ENCODE data around the gene SHKBP1. TPM values are rescaled to one million over a fixed set of nuclear protein-coding genes. Genes with fewer than 3 reads are reported as not detected.

The SHKBP1 gene
- total RNA-seq, 1 experiment from 2014 or later: 92.9 TPM

GRCh38 chr19:40571005-40571318 is 5.7 kb upstream of the SHKBP1 start:
- Histone ChIP-seq H2BK15ac (ENCODE audit: low read depth, low read length) (no peak overlapping the region), H2BK12ac (ENCODE audit: insufficient read length, low read depth, low read length) (no peak overlapping the region), H4K91ac (ENCODE audit: insufficient read length, low read depth, low read length) (no peak overlapping the region), H3K14ac (ENCODE audit: insufficient read depth, low read length) (no peak overlapping the region), H3K56ac (ENCODE audit: insufficient read length, low read depth, low read length) (no peak overlapping the region), H4K20me1 (ENCODE audit: control insufficient read depth, insufficient read depth, insufficient read length) (no peaks in the 10 kb centered on the region), H2AFZ (ENCODE audit: low read length) (no peak overlapping the region), H3K79me1 (ENCODE audit: insufficient read depth, low read depth, low read length, poor library complexity, severe bottlenecking) (no peaks in the 10 kb centered on the region), H3K23ac (ENCODE audit: insufficient read length, low read depth, low read length) (no peak overlapping the region), H3K27me3 (ENCODE audit: insufficient read depth, low read length) (peaks cover 27% of the 10 kb centered on the region), H3K4me2 (ENCODE audit: insufficient read depth, insufficient read length, low read length) (peak overlapping the region; percentile 46), H3K9ac (ENCODE audit: extremely low read depth, insufficient read length, low read length) (no peak overlapping the region), H3T11ph (ENCODE audit: low read length) (no peak overlapping the region), H3K27ac (ENCODE audit: insufficient read length, low read depth, low read length) (no peak overlapping the region), H3K9me3 (ENCODE audit: control insufficient read depth, low read depth, low read length) (no peaks in the 10 kb centered on the region), H3K79me2 (ENCODE audit: insufficient read depth, low read length) (no peaks in the 10 kb centered on the region), H3K23me2 (ENCODE audit: insufficient read length, low read depth, low read length, poor library complexity, severe bottlenecking) (peaks cover 7% of the 10 kb centered on the region), H2AK5ac (ENCODE audit: insufficient read length, low read length) (no peak overlapping the region), H2BK120ac (ENCODE audit: low read depth, low read length, poor library complexity, severe bottlenecking) (no peak overlapping the region), H4K8ac (replicated peaks; ENCODE audit: insufficient read length, low read depth, low read length) (no peak overlapping the region), H3K4ac (ENCODE audit: low read depth, low read length) (no peak overlapping the region), H2BK5ac (ENCODE audit: insufficient read length, low read length) (no peak overlapping the region), H4K5ac (ENCODE audit: insufficient read length, low read depth, low read length) (no peak overlapping the region), H3K18ac (ENCODE audit: insufficient read length, low read depth, low read length) (no peak overlapping the region), H2BK20ac (ENCODE audit: low read depth, low read length, poor library complexity, severe bottlenecking) (no peak overlapping the region), H3K4me1 (ENCODE audit: insufficient read depth, low read length) (peaks cover 3% of the 10 kb centered on the region; the same call in 1 of the 2 replicates)
- Mint-ChIP-seq H3K4me1 (peaks cover 14 to 21% of the 10 kb centered on the region in 2 experiments), H3K4me3 (peak overlapping the region; percentile 42 to 79), H3K27me3 (ENCODE audit: low read depth) (peaks cover 47% of the 10 kb centered on the region), H3K27ac (peak overlapping the region in 1 of 3 experiments; percentile 84; a peak in 1 of 7 replicates), H3K36me3 (ENCODE audit: insufficient read depth in 1 of 3, low read depth in 3 of 3) (no peaks in the 10 kb centered on the region; a peak in 1 of 7 replicates), H3K9me3 (peaks cover 0 to 7% of the 10 kb centered on the region in 2 experiments; a peak in 1 of 5 replicates)
- no peak for DNase-seq
- no peak for TF ChIP-seq CTCF (conservative IDR thresholded peaks at IDR 0.05)
- no CpG with 5 or more reads among the region's 3 CpGs for WGBS (ENCODE audit: extremely low coverage, insufficient read length, low lambda C conversion rate)
